Mononuclear cell (primary cell): ENCODE data around the gene CRYL1. TPM values are rescaled to one million over a fixed set of nuclear protein-coding genes. Genes with fewer than 3 reads are reported as not detected.

Experiments used
- H3K27me3 ChIP-seq: 2 replicates; pipeline ENCODE4 v1.6.0; 2011; ENCODE audit warnings: low read length, control low read depth; ENCODE audit not compliant: insufficient read depth
- H3K4me1 ChIP-seq: 2 replicates; pipeline ENCODE4 v1.5.1; 2011; ENCODE audit warnings: mild to moderate bottlenecking, low read length, control low read depth; ENCODE audit not compliant: insufficient read depth
- H3K4me3 ChIP-seq: 2 replicates; pipeline ENCODE4 v1.5.1; 2011; ENCODE audit warnings: mild to moderate bottlenecking, low read length, moderate library complexity
- H3K9me3 ChIP-seq: 2 replicates; pipeline ENCODE4 v1.5.1; 2011; ENCODE audit warnings: low read depth, mild to moderate bottlenecking, control low read depth, low read length
- total RNA-seq: library from RNA; depleted of rRNA; stranded (reverse); fragments of >200 nt; gene quantifications from one replicate; pipeline ENCODE4 v1.2.3, GENCODE V29; 2012

Gene CRYL1
- total RNA-seq, 1 donor: 18.2 TPM

GRCh38 chr13:20360835-20361412, 164.7 kb downstream of the CRYL1 start:
- no peak overlapping the region for H3K4me3 ChIP-seq
- no peaks in the 10 kb centered on the region for H3K4me1 ChIP-seq

GRCh38 chr13:20360041-20360491, 165.6 kb downstream of the CRYL1 start:
- Histone ChIP-seq H3K4me3 (no peak overlapping the region), H3K4me1 (no peaks in the 10 kb centered on the region), H3K9me3 (no peaks in the 10 kb centered on the region)

More at GRCh38 chr13:20360835-20361412, 164.7 kb downstream of the CRYL1 start:
- no peaks in the 10 kb centered on the region for H3K9me3 ChIP-seq
- no peaks in the 10 kb centered on the region for H3K27me3 ChIP-seq

GRCh38 chr13:20359335-20359734, 166.3 kb downstream of the CRYL1 start:
- Histone ChIP-seq H3K9me3 (no peaks in the 10 kb centered on the region), H3K27me3 (no peaks in the 10 kb centered on the region), H3K4me1 (peaks cover 5% of the 10 kb centered on the region), H3K4me3 (no peak overlapping the region)

More at GRCh38 chr13:20360041-20360491, 165.6 kb downstream of the CRYL1 start:
- H3K27me3 ChIP-seq: no peaks in the 10 kb centered on the region

- Histone ChIP-seq H3K27me3 (no peaks in the 10 kb centered on the region), H3K4me3 (no peak overlapping the region), H3K4me1 (peaks cover 17% of the 10 kb centered on the region), H3K9me3 (no peaks in the 10 kb centered on the region)
These were observed 167.6 kb downstream of the CRYL1 start for GRCh38 chr13:20358022-20358421.

- Histone ChIP-seq H3K4me1 (peaks cover 31% of the 10 kb centered on the region), H3K4me3 (no peak overlapping the region), H3K9me3 (no peaks in the 10 kb centered on the region), H3K27me3 (no peaks in the 10 kb centered on the region)
These were observed 169.2 kb downstream of the CRYL1 start for GRCh38 chr13:20356444-20356843.

GRCh38 chr13:20354722-20355121, 170.9 kb downstream of the CRYL1 start:
- peaks cover 48% of the 10 kb centered on the region for H3K4me1 ChIP-seq

GRCh38 chr13:20353973-20354372, 171.7 kb downstream of the CRYL1 start:
- Histone ChIP-seq H3K4me3 (no peak overlapping the region), H3K9me3 (no peaks in the 10 kb centered on the region), H3K4me1 (peaks cover 50% of the 10 kb centered on the region), H3K27me3 (no peaks in the 10 kb centered on the region)

More at GRCh38 chr13:20354722-20355121, 170.9 kb downstream of the CRYL1 start:
- H3K27me3 ChIP-seq: no peaks in the 10 kb centered on the region
- H3K4me3 ChIP-seq: no peak overlapping the region
- no peaks in the 10 kb centered on the region for H3K9me3 ChIP-seq

Other genes with a start within 250 kb of the CRYL1 start
- gene IFT88, start 41.3 kb upstream of the CRYL1 start, total RNA-seq: 8.7 TPM
- gene IL17D, start 177.8 kb upstream of the CRYL1 start, total RNA-seq: not detected
- 0.63 TPM for gene EEF1AKMT1, start 248.1 kb upstream of the CRYL1 start, total RNA-seq